SH-SY5Y (cell line): ENCODE results near the gene RFWD3.

ENCODE experiments used
- GATA2 ChIP-seq: IDR thresholded peaks from 2 replicates; pipeline ENCODE4 v1.6.1; 2011; ENCODE audit warnings: mild to moderate bottlenecking, low read depth, low read length
- GATA3 ChIP-seq: IDR thresholded peaks from 2 replicates; pipeline ENCODE4 v1.6.1; 2011; ENCODE audit warnings: low read depth, mild to moderate bottlenecking, low read length, moderate library complexity

The RFWD3 gene

GRCh38 chr16:74691093-74691855 lies 24.6 kb upstream of the RFWD3 start:
- TF ChIP-seq GATA3 (no peak), GATA2 (no peak)

GRCh38 chr16:74682556-74682955 lies 15.9 kb upstream of the RFWD3 start:
- TF ChIP-seq GATA2, result no peak

GRCh38 chr16:74680681-74681080 lies 14.0 kb upstream of the RFWD3 start:
- TF ChIP-seq GATA3 (no peak), GATA2 (no peak)

- TF ChIP-seq GATA2 (no peak), GATA3 (no peak)
Observed at GRCh38 chr16:74679983-74680382, 13.3 kb upstream of the RFWD3 start.

- TF ChIP-seq GATA3 (no peak), GATA2 (no peak)
Observed at GRCh38 chr16:74677868-74678267, 11.2 kb upstream of the RFWD3 start.

GRCh38 chr16:74673876-74674275 lies 7.2 kb upstream of the RFWD3 start:
- no peak for TF ChIP-seq GATA3
- TF ChIP-seq GATA2, result no peak

GRCh38 chr16:74667255-74667700 lies 601 bp upstream of the RFWD3 start:
- TF ChIP-seq GATA2 (no peak), GATA3 (no peak)

- no peak for TF ChIP-seq GATA3
Observed at GRCh38 chr16:74666010-74666421, 661 bp downstream of the RFWD3 start.

GRCh38 chr16:74661064-74661463 lies 5.6 kb downstream of the RFWD3 start:
- TF ChIP-seq GATA3, result no peak
- no peak for TF ChIP-seq GATA2

- no peak for TF ChIP-seq GATA3
- TF ChIP-seq GATA2, result no peak
Observed at GRCh38 chr16:74660383-74660782, 6.3 kb downstream of the RFWD3 start.

- no peak for TF ChIP-seq GATA2
- no peak for TF ChIP-seq GATA3
Observed at GRCh38 chr16:74659041-74659440, 7.6 kb downstream of the RFWD3 start.

GRCh38 chr16:74657870-74658642 lies 8.6 kb downstream of the RFWD3 start:
- TF ChIP-seq GATA3, result no peak
- TF ChIP-seq GATA2, result no peak

- TF ChIP-seq GATA2 (no peak), GATA3 (no peak)
Observed at GRCh38 chr16:74654536-74655050, 12.1 kb downstream of the RFWD3 start.

- no peak for TF ChIP-seq GATA3
- no peak for TF ChIP-seq GATA2
Observed at GRCh38 chr16:74652249-74652648, 14.4 kb downstream of the RFWD3 start.

- TF ChIP-seq GATA2 (no peak), GATA3 (no peak)
Observed at GRCh38 chr16:74651841-74652240, 14.8 kb downstream of the RFWD3 start.
